GM12878 (cell line): ENCODE results near the gene FHL2. TPM values are rescaled to one million over a fixed set of nuclear protein-coding genes. Genes with fewer than 3 reads are reported as not detected.
"Not testable (repeated sequence)": the region's sequence is repeated elsewhere in the genome, so short reads cannot be mapped to it uniquely, and the experiment has no call there.

Source experiments
- ATAC-seq: fragments of 200-7000 bp; cut with Tn5 transposase; 3 replicates; pipeline ENCODE4 v1.9.1; 2020; ENCODE audit warnings: mild to moderate bottlenecking, moderate library complexity
- BruUV-seq: library from RNA; stranded (reverse); fragments of 400-500 nt; replicated peaks from 2 replicates; lab custom pipeline; 2021; lab: Mats Ljungman, UMichigan
- CTCF ChIA-PET: fragments of 300-600 bp; sonication (Branson Sonifier 250); formaldehyde crosslinking; extraction: SDS; loops from one replicate; lab custom pipeline; 2021; ENCODE audit warnings: inconsistent platforms; lab: Yijun Ruan, JAX
- POLR2A ChIA-PET: fragments of 350-600 bp; formaldehyde crosslinking; extraction: SDS; loops from one replicate; lab custom pipeline; 2021; ENCODE audit warnings: inconsistent platforms; lab: Charles Lee
- RAD21 ChIA-PET: fragments of 300-600 bp; sonication (Branson Sonifier 250); formaldehyde crosslinking; loops from one replicate; lab custom pipeline; 2023; ENCODE audit warnings: antibody characterized with exemption; ENCODE audit not compliant: unreplicated experiment; lab: Charles Lee
- SMC1A ChIA-PET: fragments of 300-600 bp; sonication (Branson Sonifier 250); formaldehyde crosslinking; loops from one replicate; lab custom pipeline; 2023; ENCODE audit not compliant: unreplicated experiment, uncharacterized antibody; lab: Charles Lee
- DNase-seq: peaks from one replicate; pipeline ENCODE4 v3.0.0-alpha.2; 2011; ENCODE audit warnings: low read depth, low spot score
- FAIRE-seq: peaks from 3 replicates; lab custom pipeline; 2011; peaks lifted over from hg19 to GRCh38; lab: Jason Lieb, UNC
- H2AFZ ChIP-seq: 2 replicates; pipeline ENCODE4 v1.6.0; 2011; ENCODE audit warnings: low read depth, low read length, control low read depth; ENCODE audit not compliant: control insufficient read depth
- H3K27ac ChIP-seq: 2 replicates; pipeline ENCODE4 v1.5.1; 2011; ENCODE audit warnings: control low read depth; ENCODE audit not compliant: control insufficient read depth, insufficient read depth
- H3K27me3 ChIP-seq, 2 experiments: replicated peaks in 1 of 2; 2 replicates each; pipeline versions ENCODE4 v1.6.0 to v1.6.1; 2011; ENCODE audit warnings: low read length in 1 of 2; ENCODE audit not compliant: control insufficient read depth in 2 of 2, insufficient read depth in 2 of 2
- H3K36me3 ChIP-seq, 2 experiments: 2 replicates each; pipeline ENCODE4 v1.5.1; 2011; ENCODE audit warnings: low read length in 1 of 2; ENCODE audit not compliant: control insufficient read depth in 2 of 2, insufficient read depth in 2 of 2
- H3K4me1 ChIP-seq: 2 replicates; pipeline ENCODE4 v1.6.1; 2011; ENCODE audit warnings: mild to moderate bottlenecking, low read length, moderate library complexity, mixed read lengths; ENCODE audit not compliant: control insufficient read depth, insufficient read depth
- H3K4me2 ChIP-seq: 2 replicates; pipeline ENCODE4 v1.6.0; 2011; ENCODE audit warnings: control low read depth; ENCODE audit not compliant: control insufficient read depth, insufficient read depth
- H3K4me3 ChIP-seq: fragments of 200-600 bp; sonication (generic); 2 replicates; pipeline ENCODE4 v1.5.1; 2016
- H3K79me2 ChIP-seq: 2 replicates; pipeline ENCODE4 v1.6.0; 2011; ENCODE audit warnings: low read length; ENCODE audit not compliant: control insufficient read depth, insufficient read depth
- H3K9ac ChIP-seq: 2 replicates; pipeline ENCODE4 v1.8.0; 2011; ENCODE audit warnings: low read length, control low read depth, mixed read lengths; ENCODE audit not compliant: control insufficient read depth, insufficient read depth
- H3K9me3 ChIP-seq: replicated peaks from 3 replicates; pipeline ENCODE4 v1.5.1; 2011; ENCODE audit warnings: mild to moderate bottlenecking, low read length; ENCODE audit not compliant: control insufficient read depth, insufficient read depth
- H4K20me1 ChIP-seq: 2 replicates; pipeline ENCODE4 v1.6.0; 2011; ENCODE audit not compliant: control insufficient read depth, insufficient read depth
- BMI1 ChIP-seq: fragments of 450-650 bp; IDR thresholded peaks from 2 replicates; pipeline ENCODE4 v1.6.1; 2016; ENCODE audit warnings: mild to moderate bottlenecking, moderate library complexity, borderline replicate concordance
- CREB1 ChIP-seq: IDR thresholded peaks from 2 replicates; pipeline ENCODE4 v1.6.1; 2012; ENCODE audit warnings: low read depth, mild to moderate bottlenecking, inconsistent platforms
- FOXK2 ChIP-seq: fragments of 450-650 bp; IDR thresholded peaks from 2 replicates; pipeline ENCODE4 v1.6.1; 2017; ENCODE audit warnings: mild to moderate bottlenecking, moderate library complexity
- FOXM1 ChIP-seq: IDR thresholded peaks from 2 replicates; pipeline ENCODE4 v1.6.1; 2012; ENCODE audit warnings: low read depth, mild to moderate bottlenecking, inconsistent platforms, low read length, moderate library complexity
- GABPA ChIP-seq: IDR thresholded peaks from 2 replicates; pipeline ENCODE4 v1.6.1; 2014; ENCODE audit warnings: antibody characterized with exemption, low read depth, mild to moderate bottlenecking, inconsistent platforms
- IKZF1 ChIP-seq: fragments of 450-650 bp; conservative IDR thresholded peaks from 2 replicates; pipeline ENCODE4 v1.6.1; 2017; ENCODE audit warnings: antibody characterized with exemption, mild to moderate bottlenecking
- PML ChIP-seq: IDR thresholded peaks from 2 replicates; pipeline ENCODE4 v1.6.1; 2012; ENCODE audit warnings: low read length, inconsistent platforms
- ZNF622 ChIP-seq: fragments of 450-650 bp; IDR thresholded peaks from 2 replicates; pipeline ENCODE4 v1.6.1; 2017; ENCODE audit warnings: mild to moderate bottlenecking, inconsistent platforms
- ZZZ3 ChIP-seq: IDR thresholded peaks from 2 replicates; pipeline ENCODE4 v1.6.1; 2011; ENCODE audit warnings: low read depth; ENCODE audit not compliant: control insufficient read depth, insufficient read length
- WGBS: methylation state at CpG from one replicate; pipeline ENCODE4 v1.1.6; 2016; ENCODE audit warnings: low lambda C conversion rate; ENCODE audit not compliant: insufficient replicate concordance, insufficient coverage; ENCODE audit errors: missing lambda C conversion rate; 5-methylcytosine and 5-hydroxymethylcytosine counted together
- in situ Hi-C: fragments of 300-500 bp; cut with MboI; formaldehyde crosslinking; loops from 9 replicates; pipeline ENCODE4 v1.14.3; 2018; ENCODE audit warnings: mixed read lengths
- intact Hi-C: fragments of 100-400 bp; cut with micrococcal nuclease; formaldehyde crosslinking; loops from one replicate; pipeline ENCODE4 v1.14.2; 2022; ENCODE audit not compliant: unreplicated experiment
- polyA plus RNA-seq, 11 experiments: library from polyadenylated mRNA; depleted of rRNA in 4 of 11; unstranded in 6 of 11; stranded (reverse) in 5 of 11; fragments of >200 nt; fragmentation: Nextera tagmentation in 4 of 11; fragmentation: Illumina TruSeq in 1 of 11; extraction: Ambion mirVana in 4 of 11; extraction: Trizol in 1 of 11; gene quantifications; 1 replicate in 1 of 11; 2 replicates in 10 of 11; pipeline versions ENCODE4 v1.2.1 to v1.2.3, GENCODE V29; 2011 to 2016; ENCODE audit warnings: inconsistent platforms in 2 of 11, missing spikeins in 2 of 11, low read depth in 1 of 11
- total RNA-seq, 4 experiments: library from RNA; depleted of rRNA in 3 of 4; stranded (reverse); fragments of >200 nt in 3 of 4; fragmentation: Illumina TruSeq in 1 of 4; extraction: Trizol in 1 of 4; gene quantifications; 2 replicates each; pipeline versions ENCODE4 v1.2.1 to v1.2.3, GENCODE V29; 2013 to 2021
- TF ChIP-seq, protein P1 (sequence below): fragments of 150-350 bp; IDR thresholded peaks from 2 replicates; pipeline ENCODE4 v1.6.1; 2016; ENCODE audit warnings: low read depth, low read length
- TF ChIP-seq, protein P2 (sequence below): IDR thresholded peaks from 2 replicates; pipeline ENCODE4 v1.6.1; 2012; ENCODE audit warnings: low read length, inconsistent platforms

The FHL2 gene
- total and polyA plus RNA-seq, 10 of the 15 experiments (the other 5 are each of a cell fraction or from before 2014, with no cell fraction given) = 2.2 to 9.9 (median 4.5) TPM

DNA sequence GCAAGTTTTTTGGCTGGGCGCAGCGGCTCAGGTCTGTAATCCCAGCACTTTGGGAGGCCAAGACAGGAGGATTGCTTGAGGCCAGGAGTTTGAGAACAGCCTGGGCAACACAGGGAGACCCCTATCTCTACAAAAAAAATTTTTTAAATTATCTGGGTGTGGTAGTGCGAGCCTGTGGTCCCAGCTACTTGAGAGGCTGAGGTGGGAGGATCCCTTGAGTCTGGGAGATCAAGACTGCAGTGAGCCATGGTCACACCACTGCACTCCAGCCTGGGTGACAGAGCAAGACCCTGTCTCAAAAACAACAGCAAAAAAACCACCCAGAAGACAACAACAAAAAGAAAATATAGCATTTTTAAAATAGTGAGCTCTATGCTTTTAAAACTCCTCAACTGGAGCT lies 71.6 kb downstream of the FHL2 start:
- ChIA-PET POLR2A (interaction anchor here (1.3 to 2.0 kb wide), 3 partner anchors 10 to 12 kb away, joined by 4 to 12 read pairs (median 5); partner anchors contain the start of gene C2orf49), CTCF (interaction anchor here (1.5 kb wide), 1 partner anchor 11 kb away, joined by 4 read pairs; the partner anchor contains the start of gene C2orf49), RAD21 (interaction anchor here (1.9 to 2.2 kb wide), 2 partner anchors 10 to 39 kb away, joined by 8 to 9 read pairs; partner anchors contain the start of gene C2orf49), SMC1A (interaction anchor here (1.2 to 5.0 kb wide), 4 partner anchors 10 to 44 kb away, joined by 5 to 25 read pairs (median 6); partner anchors contain the start of gene C2orf49)
- H3K27ac ChIP-seq, DNase-seq, H4K20me1 ChIP-seq, FAIRE-seq, H3K36me3 ChIP-seq, H3K9me3 ChIP-seq, in situ Hi-C loops, H3K27me3 ChIP-seq, H2AFZ ChIP-seq, BruUV-seq, ATAC-seq, intact Hi-C loops: not testable (repeated sequence)
- H3K79me2 ChIP-seq = peaks cover 79% of the 10 kb centered on the region
- H3K9ac ChIP-seq = peak overlapping the region; percentile 28; the same call in 1 of the 2 replicates
- peak overlapping the region; percentile 99 for H3K4me2 ChIP-seq
- H3K4me1 ChIP-seq = peaks cover 25% of the 10 kb centered on the region
- 0 out of 2 replicates have a peak overlapping the region, but pooled peaks have one; percentile 88 for H3K4me3 ChIP-seq
- WGBS = 81% methylated on average over 3 of the region's 3 CpGs

- intact Hi-C loops (no loop called here), in situ Hi-C loops (no loop called here)
- ATAC-seq (no peak), FAIRE-seq (no peak), DNase-seq (no peak)
- ChIA-PET RAD21 (no interaction called here), POLR2A (no interaction called here), CTCF (interaction anchor here (0.6 kb wide), 1 partner anchor 88 kb away, joined by 3 read pairs; no protein-coding TSS in a partner anchor), SMC1A (interaction anchor here (1.2 kb wide), 1 partner anchor 10 kb away, joined by 6 read pairs; no protein-coding TSS in a partner anchor)
- H3K27ac ChIP-seq = no peak overlapping the region
- H3K27me3 ChIP-seq = no peaks in the 10 kb centered on the region
- peaks cover 85% of the 10 kb centered on the region for H3K79me2 ChIP-seq
- H3K36me3 ChIP-seq = peaks cover 0 to 8% of the 10 kb centered on the region in 2 experiments; a peak in 2 of 4 replicates
- H3K4me2 ChIP-seq = peak overlapping the region; percentile 50
- no peak overlapping the region for H2AFZ ChIP-seq
- no peak overlapping the region for H3K4me3 ChIP-seq
- H4K20me1 ChIP-seq = no peaks in the 10 kb centered on the region
- WGBS = 66% methylated on average over 3 of the region's 3 CpGs
- H3K4me1 ChIP-seq = peaks cover 21% of the 10 kb centered on the region
- no peak overlapping the region for H3K9ac ChIP-seq
- no TSS peak for BruUV-seq
- H3K9me3 ChIP-seq = no peaks in the 10 kb centered on the region
- TF ChIP-seq ZZZ3 = no peak
- TF ChIP-seq, protein P1, sequence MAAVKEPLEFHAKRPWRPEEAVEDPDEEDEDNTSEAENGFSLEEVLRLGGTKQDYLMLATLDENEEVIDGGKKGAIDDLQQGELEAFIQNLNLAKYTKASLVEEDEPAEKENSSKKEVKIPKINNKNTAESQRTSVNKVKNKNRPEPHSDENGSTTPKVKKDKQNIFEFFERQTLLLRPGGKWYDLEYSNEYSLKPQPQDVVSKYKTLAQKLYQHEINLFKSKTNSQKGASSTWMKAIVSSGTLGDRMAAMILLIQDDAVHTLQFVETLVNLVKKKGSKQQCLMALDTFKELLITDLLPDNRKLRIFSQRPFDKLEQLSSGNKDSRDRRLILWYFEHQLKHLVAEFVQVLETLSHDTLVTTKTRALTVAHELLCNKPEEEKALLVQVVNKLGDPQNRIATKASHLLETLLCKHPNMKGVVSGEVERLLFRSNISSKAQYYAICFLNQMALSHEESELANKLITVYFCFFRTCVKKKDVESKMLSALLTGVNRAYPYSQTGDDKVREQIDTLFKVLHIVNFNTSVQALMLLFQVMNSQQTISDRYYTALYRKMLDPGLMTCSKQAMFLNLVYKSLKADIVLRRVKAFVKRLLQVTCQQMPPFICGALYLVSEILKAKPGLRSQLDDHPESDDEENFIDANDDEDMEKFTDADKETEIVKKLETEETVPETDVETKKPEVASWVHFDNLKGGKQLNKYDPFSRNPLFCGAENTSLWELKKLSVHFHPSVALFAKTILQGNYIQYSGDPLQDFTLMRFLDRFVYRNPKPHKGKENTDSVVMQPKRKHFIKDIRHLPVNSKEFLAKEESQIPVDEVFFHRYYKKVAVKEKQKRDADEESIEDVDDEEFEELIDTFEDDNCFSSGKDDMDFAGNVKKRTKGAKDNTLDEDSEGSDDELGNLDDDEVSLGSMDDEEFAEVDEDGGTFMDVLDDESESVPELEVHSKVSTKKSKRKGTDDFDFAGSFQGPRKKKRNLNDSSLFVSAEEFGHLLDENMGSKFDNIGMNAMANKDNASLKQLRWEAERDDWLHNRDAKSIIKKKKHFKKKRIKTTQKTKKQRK = no peak
- TF ChIP-seq IKZF1 = no peak
- TF ChIP-seq BMI1 = no peak
- no peak for TF ChIP-seq FOXK2
- no peak for TF ChIP-seq ZNF622
- no peak for TF ChIP-seq FOXM1
- no peak for TF ChIP-seq GABPA
- no peak for TF ChIP-seq PML
- TF ChIP-seq CREB1 = no peak
- TF ChIP-seq, protein P2, sequence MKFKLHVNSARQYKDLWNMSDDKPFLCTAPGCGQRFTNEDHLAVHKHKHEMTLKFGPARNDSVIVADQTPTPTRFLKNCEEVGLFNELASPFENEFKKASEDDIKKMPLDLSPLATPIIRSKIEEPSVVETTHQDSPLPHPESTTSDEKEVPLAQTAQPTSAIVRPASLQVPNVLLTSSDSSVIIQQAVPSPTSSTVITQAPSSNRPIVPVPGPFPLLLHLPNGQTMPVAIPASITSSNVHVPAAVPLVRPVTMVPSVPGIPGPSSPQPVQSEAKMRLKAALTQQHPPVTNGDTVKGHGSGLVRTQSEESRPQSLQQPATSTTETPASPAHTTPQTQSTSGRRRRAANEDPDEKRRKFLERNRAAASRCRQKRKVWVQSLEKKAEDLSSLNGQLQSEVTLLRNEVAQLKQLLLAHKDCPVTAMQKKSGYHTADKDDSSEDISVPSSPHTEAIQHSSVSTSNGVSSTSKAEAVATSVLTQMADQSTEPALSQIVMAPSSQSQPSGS = no peak
Measured at GRCh38 chr2:105325389-105325963, 73.4 kb downstream of the FHL2 start.
